HG03097 (cell line): ENCODE measurements around the gene FLYWCH1.
"Not testable (repeated sequence)": the region's sequence is repeated elsewhere in the genome, so short reads cannot be mapped to it uniquely, and the experiment has no call there.

ENCODE experiments used
- ATAC-seq: cut with Tn5 transposase; IDR thresholded peaks from one replicate; pipeline ENCODE4 v1.9.1; 2021; ENCODE audit not compliant: unreplicated experiment, low FRiP score

The FLYWCH1 gene

GRCh38 chr16:2898831-2899563 lies 12.7 kb upstream of the FLYWCH1 start:
- ATAC-seq: no peak

- ATAC-seq: no peak
Measured at GRCh38 chr16:2899564-2900072, 12.1 kb upstream of the FLYWCH1 start.

- ATAC-seq: no peak
Measured at GRCh38 chr16:2900526-2901075, 11.1 kb upstream of the FLYWCH1 start.

GRCh38 chr16:2902337-2903130 lies 9.2 kb upstream of the FLYWCH1 start:
- ATAC-seq: no peak

GRCh38 chr16:2904100-2904921 lies 7.4 kb upstream of the FLYWCH1 start:
- ATAC-seq: peak; percentile 7

GRCh38 chr16:2904922-2905240 lies 6.8 kb upstream of the FLYWCH1 start:
- ATAC-seq: peak; percentile 8

GRCh38 chr16:2905241-2905987 lies 6.3 kb upstream of the FLYWCH1 start:
- peak; percentile 74 for ATAC-seq

GRCh38 chr16:2905988-2906387 lies 5.7 kb upstream of the FLYWCH1 start:
- no peak for ATAC-seq

- ATAC-seq: not testable (repeated sequence)
Measured at GRCh38 chr16:2907084-2907753, 4.5 kb upstream of the FLYWCH1 start.

GRCh38 chr16:2910441-2910969 lies 1.2 kb upstream of the FLYWCH1 start:
- no peak for ATAC-seq

GRCh38 chr16:2912330-2913199 lies 834 bp downstream of the FLYWCH1 start:
- ATAC-seq: peak; percentile 8

- ATAC-seq: no peak
Measured at GRCh38 chr16:2913603-2914002, 1.9 kb downstream of the FLYWCH1 start.

- no peak for ATAC-seq
Measured at GRCh38 chr16:2914233-2914632, 2.5 kb downstream of the FLYWCH1 start.

GRCh38 chr16:2915196-2915929 lies 3.6 kb downstream of the FLYWCH1 start:
- no peak for ATAC-seq

GRCh38 chr16:2919511-2920255 lies 8.0 kb downstream of the FLYWCH1 start:
- ATAC-seq: no peak

- no peak for ATAC-seq
Measured at GRCh38 chr16:2923481-2923880, 11.8 kb downstream of the FLYWCH1 start.
